Activated naive CD4-positive, alpha-beta T cell treated with anti-CD3 and anti-CD28 coated beads, Interleukin-2, amount 50 U/mL, for 72 hours (primary cell): ENCODE data around the gene FAM151B. TPM values are rescaled to one million over a fixed set of nuclear protein-coding genes. Genes with fewer than 3 reads are reported as not detected.
"Not testable (repeated sequence)": the region's sequence is repeated elsewhere in the genome, so short reads cannot be mapped to it uniquely, and the experiment has no call there.

Experiments
- ATAC-seq, 2 donors: fragments of 150-1000 bp; cut with Tn5 transposase; 2 replicates each; pipeline ENCODE4 v1.10.0; 2021; ENCODE audit warnings: mild to moderate bottlenecking in 2 of 2, moderate library complexity in 2 of 2
- DNase-seq, 2 donors: peaks; one replicate each; pipeline ENCODE4 v3.0.0; 2021 to 2022; ENCODE audit warnings: low spot score in 2 of 2
- H3K27ac Mint-ChIP-seq, 2 donors: one replicate each; pipeline ENCODE4 v1.8.0; 2022; ENCODE audit warnings: mild to moderate bottlenecking in 2 of 2, mixed read lengths in 2 of 2
- H3K36me3 Mint-ChIP-seq, 2 donors: one replicate each; pipeline ENCODE4 v1.8.0; 2022; ENCODE audit warnings: mixed read lengths in 2 of 2
- H3K9me3 Mint-ChIP-seq, 2 donors: one replicate each; pipeline ENCODE4 v1.8.0; 2022; ENCODE audit warnings: mixed read lengths in 2 of 2
- total RNA-seq, 2 donors: library from RNA; stranded (reverse); gene quantifications; one replicate each; pipeline ENCODE4 v1.2.3, GENCODE V29; 2022

The FAM151B gene
- total RNA-seq, 2 donors from 2014 or later: 0.14 to 0.52 TPM

DNA sequence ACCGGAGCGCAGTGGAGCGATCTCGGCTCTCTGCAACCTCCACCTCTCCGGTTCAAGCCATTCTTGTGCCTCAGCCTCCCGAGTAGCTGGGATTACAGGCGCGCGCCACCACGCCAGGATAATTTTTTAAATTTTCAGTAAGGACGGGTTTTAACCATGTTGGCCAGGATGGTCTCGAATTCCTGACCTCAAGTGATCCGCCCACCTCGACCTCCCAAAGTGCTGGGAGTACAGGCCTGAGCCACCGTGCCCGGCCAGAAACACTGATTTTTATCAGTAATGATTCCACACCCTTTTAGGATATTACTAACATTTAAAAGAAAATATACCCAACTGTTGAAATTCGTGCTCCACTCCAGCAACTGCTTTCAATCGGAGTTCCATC lies 464 bp upstream of the FAM151B start:
- ATAC-seq (no peak), DNase-seq (no peak)
- Mint-ChIP-seq H3K9me3 (peaks cover 3 to 8% of the 10 kb centered on the region in 2 donors), H3K36me3 (peaks cover 12 to 25% of the 10 kb centered on the region in 2 donors), H3K27ac (peak overlapping the region; percentile 58 to 65)

DNA sequence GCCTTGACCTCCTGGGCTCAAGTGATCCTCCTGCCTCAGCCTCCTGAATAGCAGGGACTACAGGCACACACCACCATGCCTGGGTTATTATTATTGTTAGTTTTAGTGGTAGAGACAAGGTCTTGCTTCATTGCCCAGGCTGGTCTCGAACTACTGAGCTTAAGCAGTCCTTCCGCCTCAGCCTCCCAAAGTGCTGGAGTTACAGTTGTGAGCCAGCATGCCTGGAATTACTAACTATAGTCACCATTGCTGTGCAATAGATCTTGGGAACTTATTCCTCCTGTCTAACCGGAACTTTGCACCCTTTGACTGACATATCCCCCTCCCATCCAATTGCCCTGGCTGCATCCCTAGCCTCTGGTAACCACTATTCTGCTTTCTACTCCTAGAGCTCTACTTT lies 3.4 kb downstream of the FAM151B start:
- no peak for ATAC-seq
- peaks cover 0 to 4% of the 10 kb centered on the region in 2 donors for H3K9me3 Mint-ChIP-seq

DNA sequence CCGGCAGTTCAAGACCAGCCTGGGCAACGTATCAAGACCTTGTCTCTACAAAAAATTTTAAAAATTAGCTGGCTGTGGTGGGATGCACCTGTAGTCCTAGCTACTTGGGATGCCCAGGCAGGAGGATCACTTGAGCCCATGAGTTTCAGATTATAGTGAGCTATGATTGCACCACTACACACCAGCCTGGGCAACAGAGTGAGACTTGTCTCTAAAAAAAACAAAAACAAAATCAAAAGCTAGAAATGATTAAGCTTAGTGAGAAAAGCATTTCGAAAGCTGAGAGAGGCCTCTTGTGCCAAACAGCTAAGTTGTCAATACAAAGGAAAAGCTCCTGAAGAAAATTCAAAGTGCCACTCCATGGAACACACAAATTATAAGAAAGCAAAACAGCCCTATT lies 4.8 kb downstream of the FAM151B start:
- DNase-seq (no peak), ATAC-seq (no peak)
- Mint-ChIP-seq H3K27ac (no peak overlapping the region), H3K36me3 (no peaks in the 10 kb centered on the region), H3K9me3 (no peaks in the 10 kb centered on the region)

More for the DNA sequence above, 3.4 kb downstream of the FAM151B start:
- no peak for DNase-seq
- H3K36me3 Mint-ChIP-seq: peaks cover 8% of the 10 kb centered on the region in 2 donors
- H3K27ac Mint-ChIP-seq: no peak overlapping the region

DNA sequence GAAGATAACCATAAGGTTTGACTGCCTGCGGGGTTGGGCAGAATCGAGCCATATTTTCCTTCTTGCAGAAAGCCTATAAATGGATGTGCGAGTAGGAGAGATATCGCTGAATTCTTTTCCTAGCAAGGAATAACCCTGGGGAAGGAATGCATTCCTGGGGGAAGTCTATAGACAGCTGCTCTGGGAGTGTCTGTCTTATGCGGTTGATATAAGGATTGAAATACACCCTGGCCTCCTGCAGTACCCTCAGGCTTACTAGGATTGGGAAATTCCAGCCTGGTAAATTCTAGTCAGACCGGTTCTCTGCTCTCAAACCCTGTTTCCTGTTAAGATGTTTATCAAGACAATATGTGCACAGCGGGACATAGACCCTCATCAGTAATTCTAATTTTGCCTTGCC lies 5.5 kb downstream of the FAM151B start:
- DNase-seq, H3K36me3 Mint-ChIP-seq, H3K9me3 Mint-ChIP-seq, ATAC-seq, H3K27ac Mint-ChIP-seq: not testable (repeated sequence)

DNA sequence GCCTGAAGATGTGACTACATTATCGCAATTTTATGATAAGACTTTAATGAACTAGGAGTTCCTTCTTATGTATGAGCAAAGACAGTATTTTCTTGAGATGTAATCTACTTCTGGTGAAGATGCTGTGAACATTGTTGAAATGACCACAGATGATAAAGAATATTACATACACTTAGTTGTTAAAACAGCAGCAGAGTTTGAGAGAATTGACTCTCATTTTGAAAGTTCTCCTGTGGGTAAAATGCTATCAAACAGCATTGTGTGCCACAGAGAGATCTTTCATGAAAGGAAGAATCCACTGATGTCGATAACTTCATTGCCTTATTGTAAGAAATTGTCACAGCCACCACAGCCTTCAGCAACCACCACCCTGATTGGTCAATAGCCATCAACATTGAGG lies 8.0 kb downstream of the FAM151B start:
- Mint-ChIP-seq H3K36me3 (no peaks in the 10 kb centered on the region), H3K27ac (no peak overlapping the region), H3K9me3 (peaks cover 0 to 5% of the 10 kb centered on the region in 2 donors)
- ATAC-seq (no peak), DNase-seq (no peak)

DNA sequence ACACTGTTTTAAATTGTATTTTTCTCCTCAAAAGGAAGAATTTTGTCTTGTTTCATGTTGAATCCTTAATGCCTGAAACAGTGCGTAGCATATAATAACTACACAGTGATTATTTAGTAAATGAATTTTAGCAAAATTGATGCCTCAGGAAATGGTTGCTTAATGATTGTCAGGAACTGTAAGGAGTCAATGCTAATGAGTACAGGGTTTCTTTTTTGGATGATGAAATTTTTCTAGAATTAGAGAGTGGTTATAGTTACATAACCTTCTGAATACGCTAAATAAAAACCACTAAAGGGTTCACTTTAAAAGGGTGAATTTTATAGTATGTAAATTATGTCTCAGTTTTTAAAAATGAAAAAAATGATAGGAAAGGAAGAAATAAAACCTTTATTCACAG lies 14.9 kb downstream of the FAM151B start:
- Mint-ChIP-seq H3K27ac (no peak overlapping the region), H3K36me3 (no peaks in the 10 kb centered on the region), H3K9me3 (peaks cover 0 to 5% of the 10 kb centered on the region in 2 donors)
- no peak for ATAC-seq
- no peak for DNase-seq

DNA sequence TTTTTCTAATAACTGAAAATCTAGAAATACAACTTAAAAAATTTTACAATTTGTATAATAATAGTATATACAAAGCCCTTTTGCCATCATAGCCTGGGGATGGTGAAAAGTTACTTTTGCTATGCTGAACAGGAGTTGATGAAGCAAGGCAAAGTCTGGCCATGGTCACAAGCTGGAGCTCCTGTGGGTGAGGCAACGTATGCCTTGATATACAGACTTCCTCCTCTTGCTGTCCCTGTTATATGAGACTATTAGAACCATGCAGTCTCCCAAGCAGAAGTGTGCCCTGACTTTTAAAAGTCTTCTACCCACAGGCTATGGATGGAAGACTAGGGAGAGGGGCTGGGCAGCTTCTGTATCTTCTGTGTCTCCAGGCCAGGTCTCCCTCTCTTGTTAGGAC lies 15.7 kb downstream of the FAM151B start:
- no peak for DNase-seq
- ATAC-seq: no peak
- Mint-ChIP-seq H3K9me3 (peaks cover 0 to 5% of the 10 kb centered on the region in 2 donors), H3K36me3 (no peaks in the 10 kb centered on the region), H3K27ac (no peak overlapping the region)

DNA sequence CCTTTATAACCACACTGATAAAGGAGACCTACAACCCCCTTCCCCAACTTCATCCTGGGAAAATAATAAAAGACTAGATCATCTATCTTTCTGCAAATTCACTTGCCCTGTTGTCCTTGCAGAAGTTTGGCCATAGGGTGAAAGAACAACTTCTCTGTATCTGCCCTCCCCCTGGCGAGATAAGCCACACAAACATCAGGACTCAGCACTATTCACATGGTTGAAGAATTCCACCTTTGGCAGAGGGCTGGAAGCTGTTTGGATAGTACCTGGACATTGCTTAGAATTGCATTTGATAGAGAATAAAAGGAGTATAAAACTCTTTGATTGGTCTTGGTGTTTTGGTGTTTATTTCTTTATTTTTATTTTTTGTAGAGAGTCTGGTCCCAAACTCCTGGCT lies 16.9 kb downstream of the FAM151B start:
- H3K27ac Mint-ChIP-seq: no peak overlapping the region
- peaks cover 0 to 5% of the 10 kb centered on the region in 2 donors for H3K9me3 Mint-ChIP-seq
- no peak for DNase-seq
- ATAC-seq: no peak
- H3K36me3 Mint-ChIP-seq: no peaks in the 10 kb centered on the region

DNA sequence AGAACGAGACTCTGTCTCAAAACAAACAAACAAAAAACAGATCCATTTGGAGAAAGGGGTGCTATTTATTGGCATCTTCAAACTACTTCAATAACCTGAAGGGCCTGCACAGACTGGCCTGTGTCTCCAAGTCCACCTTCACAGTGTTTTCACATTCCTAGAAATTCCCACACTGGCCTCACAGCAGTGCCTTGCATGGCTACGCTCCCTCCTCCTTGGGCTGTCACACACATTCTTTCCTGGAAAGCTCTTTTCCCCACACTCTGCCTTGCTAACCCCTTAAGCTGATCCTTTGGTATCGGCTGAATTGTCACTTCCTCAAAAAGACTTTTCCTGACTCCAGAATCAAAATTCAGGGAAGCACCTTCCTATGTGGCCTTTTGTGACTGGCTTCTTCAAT lies 19.8 kb downstream of the FAM151B start:
- DNase-seq (no peak), ATAC-seq (no peak)
- Mint-ChIP-seq H3K27ac (no peak overlapping the region), H3K36me3 (no peaks in the 10 kb centered on the region), H3K9me3 (no peaks in the 10 kb centered on the region)

DNA sequence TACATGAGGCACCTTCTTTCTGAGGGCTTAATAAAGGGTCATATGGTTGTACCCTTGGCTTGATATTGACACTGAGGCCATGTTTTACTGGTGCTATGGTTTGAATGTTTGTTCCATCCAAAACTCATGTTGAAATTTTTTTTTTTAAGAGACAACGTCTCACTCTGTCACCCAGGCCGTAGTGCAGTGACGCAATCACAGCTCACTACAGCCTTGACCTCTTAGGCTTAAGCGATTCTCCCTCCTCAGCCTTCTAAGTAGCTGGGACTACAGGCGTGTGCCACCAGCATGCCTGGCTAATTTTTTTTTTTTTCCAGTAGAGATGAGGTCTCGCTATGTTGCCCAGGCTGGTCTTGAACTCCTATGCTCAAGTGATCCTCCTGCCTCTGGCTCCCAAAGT lies 20.9 kb downstream of the FAM151B start:
- DNase-seq (no peak), ATAC-seq (no peak)
- Mint-ChIP-seq H3K27ac (no peak overlapping the region), H3K36me3 (no peaks in the 10 kb centered on the region), H3K9me3 (no peaks in the 10 kb centered on the region)

DNA sequence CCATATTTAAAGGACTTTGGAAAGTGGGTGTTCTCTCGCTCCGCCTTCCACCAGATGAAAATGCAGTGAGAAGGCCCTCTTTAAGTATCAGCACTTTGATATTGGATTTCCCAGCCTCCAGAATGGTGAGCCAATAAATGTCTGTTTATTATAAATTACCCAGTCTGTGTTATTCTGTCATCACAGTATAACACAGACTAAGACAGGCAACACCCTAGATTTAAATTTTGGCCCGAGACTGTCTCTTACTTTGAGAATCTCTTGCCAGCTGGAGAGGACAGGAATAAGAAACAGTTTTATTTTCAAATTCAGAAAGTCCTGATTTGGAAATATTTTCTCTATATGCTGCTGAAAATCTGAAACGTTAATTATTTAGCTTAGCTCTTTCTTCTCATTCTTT lies 21.5 kb downstream of the FAM151B start:
- Mint-ChIP-seq H3K9me3 (no peaks in the 10 kb centered on the region), H3K27ac (no peak overlapping the region), H3K36me3 (no peaks in the 10 kb centered on the region)
- ATAC-seq (no peak), DNase-seq (no peak)

DNA sequence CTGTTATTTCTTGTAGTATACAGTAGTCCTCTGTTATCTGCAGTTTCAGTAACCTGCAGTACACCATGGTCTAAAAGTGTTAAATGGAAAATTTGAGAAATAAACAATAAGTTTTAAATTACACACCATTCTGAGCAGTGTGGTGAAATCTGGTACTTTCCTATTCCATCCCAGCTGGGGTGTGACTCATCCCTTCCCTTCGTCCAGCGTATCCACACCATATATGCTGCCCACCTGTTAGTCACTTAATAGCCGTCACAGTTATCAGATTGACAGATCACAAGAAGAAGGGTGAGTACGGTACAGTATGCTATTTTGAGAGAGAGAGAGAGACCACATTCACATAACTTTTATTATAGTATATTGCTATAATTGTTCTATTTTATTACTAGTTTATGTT lies 28.9 kb downstream of the FAM151B start:
- Mint-ChIP-seq H3K27ac (peak overlapping the region in 1 of 2 donors; percentile 24), H3K9me3 (no peaks in the 10 kb centered on the region), H3K36me3 (no peaks in the 10 kb centered on the region)
- ATAC-seq (peak; percentile 88 to 90), DNase-seq (no peak)

DNA sequence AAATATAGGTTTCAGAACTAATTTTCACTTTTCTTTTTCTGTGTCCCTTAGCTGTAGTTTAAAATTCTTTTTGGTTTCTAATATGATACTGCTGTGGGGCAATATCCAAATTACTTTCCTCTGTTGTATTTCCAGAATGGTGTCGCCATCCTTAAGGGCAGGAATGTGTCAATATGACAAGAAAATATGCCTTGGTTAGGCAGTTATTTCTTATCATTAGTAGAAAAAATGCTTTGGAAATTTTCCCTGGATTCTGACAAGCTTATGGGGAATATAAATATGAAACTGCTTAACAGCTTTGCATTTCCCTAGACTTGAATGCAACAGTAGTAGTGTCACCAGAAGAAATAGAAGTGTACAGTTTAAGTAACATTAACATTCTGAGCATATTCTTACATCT lies 52.8 kb downstream of the FAM151B start:
- DNase-seq: no peak
- no peak for ATAC-seq
- H3K36me3 Mint-ChIP-seq: no peaks in the 10 kb centered on the region
- H3K9me3 Mint-ChIP-seq: peaks cover 0 to 12% of the 10 kb centered on the region in 2 donors
- no peak overlapping the region for H3K27ac Mint-ChIP-seq

DNA sequence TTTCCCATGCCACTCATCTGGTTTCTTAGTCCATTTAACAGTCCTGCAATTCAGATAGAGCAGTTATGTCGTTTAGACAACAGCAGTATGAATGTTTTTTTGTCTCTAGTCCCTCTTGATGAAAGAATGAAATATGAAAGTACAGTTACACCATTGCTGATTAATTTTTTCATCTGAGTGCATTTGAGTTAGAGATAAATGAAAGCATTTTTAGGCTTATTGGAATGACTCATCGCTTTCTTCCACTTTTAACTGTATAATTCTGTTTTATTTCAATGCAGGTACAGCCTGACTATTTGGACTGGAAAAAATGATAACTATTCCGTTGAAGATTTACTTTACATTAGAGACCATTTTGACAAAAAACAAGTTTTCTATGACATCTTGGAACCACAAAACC lies 53.5 kb downstream of the FAM151B start:
- H3K36me3 Mint-ChIP-seq: no peaks in the 10 kb centered on the region
- peaks cover 0 to 12% of the 10 kb centered on the region in 2 donors for H3K9me3 Mint-ChIP-seq
- no peak for DNase-seq
- H3K27ac Mint-ChIP-seq: no peak overlapping the region
- ATAC-seq: peak in 1 of 2 donors; percentile 79

DNA sequence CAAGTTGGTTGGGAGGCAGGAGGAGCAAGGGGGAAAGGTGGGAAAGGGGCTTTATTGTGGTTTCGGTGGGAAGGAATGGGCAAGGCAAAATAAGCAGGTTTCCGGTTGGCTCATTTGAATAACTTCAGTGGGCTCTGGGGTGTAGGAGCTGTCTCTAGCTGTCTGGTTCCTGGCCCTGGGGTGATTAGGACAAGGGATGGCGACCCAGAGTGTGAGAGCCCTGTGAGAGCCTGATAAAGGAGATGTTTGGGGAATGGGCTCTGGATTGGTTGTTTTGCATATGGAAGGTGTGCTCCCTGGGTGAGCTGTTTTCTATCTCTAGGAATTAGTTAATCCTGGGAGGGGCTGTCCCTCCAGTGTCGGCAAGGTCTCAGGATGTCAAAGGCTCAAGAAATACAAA lies 66.7 kb downstream of the FAM151B start:
- H3K36me3 Mint-ChIP-seq: peaks cover 0 to 7% of the 10 kb centered on the region in 2 donors
- no peaks in the 10 kb centered on the region for H3K9me3 Mint-ChIP-seq
- ATAC-seq (no peak), DNase-seq (no peak)
- H3K27ac Mint-ChIP-seq: no peak overlapping the region

DNA sequence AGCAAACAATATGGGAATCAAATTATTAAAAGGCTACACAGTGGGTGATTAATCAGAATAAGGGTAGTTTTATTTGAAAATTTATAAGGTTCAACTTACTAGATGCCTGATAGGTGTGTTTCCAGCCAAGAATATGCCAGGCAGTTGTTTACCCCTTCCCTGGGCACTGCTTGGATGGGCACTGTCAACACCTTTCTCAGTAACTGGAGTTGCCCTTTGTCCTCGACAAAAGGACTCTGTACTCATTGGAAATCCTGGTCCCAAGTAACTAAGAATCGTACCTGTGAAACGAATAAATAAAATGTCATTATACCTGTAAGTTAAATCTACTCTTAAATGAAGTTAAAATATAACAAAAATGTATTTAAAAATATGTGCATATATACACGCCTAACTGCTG lies 67.2 kb downstream of the FAM151B start:
- Mint-ChIP-seq H3K9me3 (no peaks in the 10 kb centered on the region), H3K27ac (no peak overlapping the region), H3K36me3 (peaks cover 0 to 7% of the 10 kb centered on the region in 2 donors)
- DNase-seq (no peak), ATAC-seq (no peak)

DNA sequence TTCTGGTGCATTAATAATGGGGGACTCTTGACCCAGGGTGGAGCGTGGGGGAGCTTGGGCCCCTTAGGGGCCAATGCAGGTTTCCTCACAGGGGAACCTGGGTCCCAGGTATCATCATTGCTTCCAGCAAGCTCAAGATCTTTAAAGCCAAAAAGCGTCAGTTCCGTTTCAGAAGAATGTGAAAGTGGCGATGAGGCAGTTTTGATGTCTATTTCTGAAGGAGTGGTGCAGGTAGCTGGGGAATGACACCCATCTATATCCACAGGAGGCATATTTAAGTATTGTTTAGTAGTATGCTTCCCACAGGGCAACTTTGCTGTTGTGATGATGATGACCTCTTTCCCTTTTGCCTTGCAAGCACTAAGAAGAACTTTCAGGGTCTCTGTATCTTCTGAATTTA lies 71.3 kb downstream of the FAM151B start:
- DNase-seq (no peak), ATAC-seq (no peak)
- Mint-ChIP-seq H3K9me3 (no peaks in the 10 kb centered on the region), H3K27ac (no peak overlapping the region), H3K36me3 (no peaks in the 10 kb centered on the region)

DNA sequence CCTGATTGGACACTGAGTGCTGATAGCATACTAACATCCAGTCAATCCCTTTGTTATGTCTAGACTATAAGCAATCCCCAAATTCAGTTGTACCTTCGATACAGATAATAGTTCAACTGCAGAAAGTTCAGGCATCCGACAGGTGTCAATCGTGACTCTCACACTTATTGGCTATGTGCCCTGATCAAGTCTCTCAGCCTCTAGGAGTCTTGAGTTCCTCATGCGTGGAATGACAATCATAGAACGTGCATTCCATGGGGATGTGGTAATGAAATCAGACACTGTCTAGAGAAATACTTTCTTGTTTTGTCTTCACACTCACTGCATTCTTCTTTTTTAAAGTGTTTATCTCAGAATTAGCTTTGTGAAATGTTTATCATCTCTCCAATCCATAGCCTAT lies 77.4 kb downstream of the FAM151B start:
- no peaks in the 10 kb centered on the region for H3K36me3 Mint-ChIP-seq
- no peaks in the 10 kb centered on the region for H3K9me3 Mint-ChIP-seq
- DNase-seq: no peak
- ATAC-seq: no peak
- H3K27ac Mint-ChIP-seq: no peak overlapping the region

DNA sequence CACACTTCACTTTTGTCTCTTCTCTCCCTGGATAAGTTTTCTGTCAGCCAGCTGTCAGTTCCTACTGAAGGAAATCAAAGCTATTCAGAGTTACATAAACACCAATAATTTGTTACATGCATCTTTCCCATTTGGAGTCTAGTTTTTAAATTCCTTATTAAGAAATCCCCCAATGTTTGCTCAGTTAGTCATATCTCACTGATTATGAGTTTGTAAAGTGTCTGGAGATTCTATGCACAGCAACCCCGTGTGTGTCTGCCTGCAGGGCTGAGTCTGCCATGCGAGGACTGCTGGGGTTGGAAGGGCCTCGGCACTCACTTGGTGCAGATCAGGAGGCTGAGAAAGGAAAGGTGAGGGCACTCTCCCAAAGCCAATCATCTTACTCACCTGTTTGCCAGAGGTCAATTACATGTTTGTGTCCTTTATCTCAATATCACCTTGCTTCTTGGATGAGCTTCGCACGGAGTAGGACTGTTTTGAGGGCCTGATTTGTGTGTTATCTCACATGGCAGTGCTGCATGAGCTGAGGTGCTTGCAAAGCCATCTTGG lies 78.9 kb downstream of the FAM151B start:
- H3K36me3 Mint-ChIP-seq: no peaks in the 10 kb centered on the region
- H3K27ac Mint-ChIP-seq: no peak overlapping the region

More for the DNA sequence above, 78.9 kb downstream of the FAM151B start:
- ATAC-seq (no peak), DNase-seq (no peak)
- H3K9me3 Mint-ChIP-seq: no peaks in the 10 kb centered on the region
